Esophagus squamous epithelium (tissue), 5 donors: Measurements from ENCODE around the gene NAXE. TPM values are rescaled to one million over a fixed set of nuclear protein-coding genes. Genes with fewer than 3 reads are reported as not detected.
"Not testable (repeated sequence)": the region's sequence is repeated elsewhere in the genome, so short reads cannot be mapped to it uniquely, and the experiment has no call there.

Experiments
- DNase-seq: peaks from one replicate; lab custom pipeline; 2025; lab: John Stamatoyannopoulos, UW
- H3K27ac ChIP-seq, 4 donors: fragments of 200-600 bp; sonication (generic); one replicate each; pipeline ENCODE4 v1.5.1; 2016 to 2019; ENCODE audit warnings: mild to moderate bottlenecking in 1 of 4
- H3K27me3 ChIP-seq, 4 donors: fragments of 200-600 bp; sonication (generic); 1 replicate in 3 of 4; 2 replicates in 1 of 4; pipeline versions ENCODE4 v1.5.1 to v1.6.0; 2017 to 2021; ENCODE audit warnings: antibody characterized with exemption in 1 of 4
- H3K36me3 ChIP-seq, 3 donors: fragments of 200-600 bp; sonication (generic); one replicate each; pipeline ENCODE4 v1.5.1; 2016 to 2019
- H3K4me1 ChIP-seq, 3 donors: fragments of 200-600 bp; sonication (generic); one replicate each; pipeline ENCODE4 v1.5.1; 2017 to 2019
- H3K4me3 ChIP-seq, 4 donors: fragments of 200-600 bp; sonication (generic); 1 replicate in 3 of 4; 2 replicates in 1 of 4; pipeline ENCODE4 v1.5.1; 2016 to 2019; ENCODE audit warnings: mild to moderate bottlenecking in 2 of 4, moderate library complexity in 1 of 4
- H3K9me3 ChIP-seq, 3 donors: fragments of 200-600 bp; sonication (generic); one replicate each; pipeline ENCODE4 v1.5.1; 2016 to 2019
- CTCF ChIP-seq, 6 experiments: fragments of 450-650 bp in 4 of 6; fragments of 200-600 bp in 2 of 6; sonication (generic) in 2 of 6; IDR thresholded peaks; one replicate each; pipeline ENCODE4 v1.5.1; 2016 to 2019; ENCODE audit warnings: antibody characterized with exemption in 6 of 6, mild to moderate bottlenecking in 4 of 6, moderate library complexity in 4 of 6
- POLR2A ChIP-seq, 4 donors: fragments of 450-650 bp; IDR thresholded peaks; one replicate each; pipeline ENCODE4 v1.6.1; 2017; ENCODE audit warnings: antibody characterized with exemption in 4 of 4, mild to moderate bottlenecking in 4 of 4, moderate library complexity in 3 of 4
- WGBS, 2 donors: methylation state at CpG; one replicate each; pipeline ENCODE4 v1.1.5; 2018; 5-methylcytosine and 5-hydroxymethylcytosine counted together
- intact Hi-C: fragments of 100-400 bp; cut with DNase I; formaldehyde crosslinking; loops from one replicate; pipeline ENCODE4 v1.15.0; 2022
- total RNA-seq, 4 donors: library from RNA; depleted of rRNA; stranded (reverse); fragments of >200 nt; gene quantifications; one replicate each; pipeline ENCODE4 v1.1.0, GENCODE V29; 2016
- donor health status: DM: yes; HTN: yes; CAD: no.

Gene NAXE
- total RNA-seq, 4 donors from 2014 or later = 36.5 to 64.4 (median 52.8) TPM

GRCh38 chr1:156627313-156627880 lies 35.8 kb downstream of the NAXE start:
- WGBS, 2 donors = 63 to 67% methylated on average over 2 of the region's 2 CpGs
- no peak for DNase-seq
- intact Hi-C loops = loop anchor here (2.0 kb wide), 1 partner anchor 29 kb away; no protein-coding TSS in a partner anchor
- H3K27me3 ChIP-seq = peaks cover 13 to 100% (median 27%) of the 10 kb centered on the region in 4 donors
- H3K4me3 ChIP-seq = no peak overlapping the region
- no peaks in the 10 kb centered on the region for H3K9me3 ChIP-seq
- TF ChIP-seq POLR2A (IDR thresholded peaks at IDR 0.05) (no peak), CTCF (IDR thresholded peaks at IDR 0.05) (peak; percentile 54 to 75 (median 60))
- H3K27ac ChIP-seq = no peak overlapping the region
- no peaks in the 10 kb centered on the region for H3K36me3 ChIP-seq
- peaks cover 21 to 26% (median 24%) of the 10 kb centered on the region in 3 donors for H3K4me1 ChIP-seq

GRCh38 chr1:156629823-156630449 lies 38.4 kb downstream of the NAXE start:
- no peak for DNase-seq
- H3K4me1 ChIP-seq = peaks cover 8 to 11% (median 10%) of the 10 kb centered on the region in 3 donors
- H3K27me3 ChIP-seq = peaks cover 6 to 100% (median 11%) of the 10 kb centered on the region in 4 donors
- intact Hi-C loops = no loop called here
- no peaks in the 10 kb centered on the region for H3K9me3 ChIP-seq
- 67 to 69% methylated on average over 8 of the region's 8 CpGs for WGBS, 2 donors
- no peak overlapping the region for H3K4me3 ChIP-seq
- no peaks in the 10 kb centered on the region for H3K36me3 ChIP-seq
- TF ChIP-seq POLR2A (IDR thresholded peaks at IDR 0.05) (no peak), CTCF (IDR thresholded peaks at IDR 0.05) (no peak)
- H3K27ac ChIP-seq = no peak overlapping the region

GRCh38 chr1:156631152-156631551 lies 39.6 kb downstream of the NAXE start:
- H3K27ac ChIP-seq, DNase-seq, H3K4me1 ChIP-seq, intact Hi-C loops, H3K4me3 ChIP-seq, H3K9me3 ChIP-seq, H3K36me3 ChIP-seq: not testable (repeated sequence)
- H3K27me3 ChIP-seq = peaks cover 0 to 100% (median 4%) of the 10 kb centered on the region in 4 donors
- 41 to 55% methylated on average over 8 to 9 of the region's 9 CpGs for WGBS, 2 donors

GRCh38 chr1:156632355-156632754 lies 40.8 kb downstream of the NAXE start:
- no peak for TF ChIP-seq CTCF (IDR thresholded peaks at IDR 0.05)
- no peak for TF ChIP-seq POLR2A (IDR thresholded peaks at IDR 0.05)
- no peak overlapping the region for H3K27ac ChIP-seq
- no peaks in the 10 kb centered on the region for H3K4me1 ChIP-seq
- DNase-seq = no peak
- WGBS, 2 donors = 46 to 55% methylated on average over 3 of the region's 3 CpGs
- H3K36me3 ChIP-seq = no peaks in the 10 kb centered on the region
- no peak overlapping the region for H3K4me3 ChIP-seq
- no peaks in the 10 kb centered on the region for H3K9me3 ChIP-seq
- H3K27me3 ChIP-seq = peaks cover 0 to 100% (median 0%) of the 10 kb centered on the region in 4 donors
- intact Hi-C loops = no loop called here

- 22 to 40% methylated on average over 4 of the region's 8 CpGs for WGBS, 2 donors
- peaks cover 11 to 100% (median 28%) of the 10 kb centered on the region in 4 donors for H3K27me3 ChIP-seq
Observed at GRCh38 chr1:156638189-156638985, 46.8 kb downstream of the NAXE start.

More at GRCh38 chr1:156638189-156638985, 46.8 kb downstream of the NAXE start:
- TF ChIP-seq POLR2A (IDR thresholded peaks at IDR 0.05) = no peak
- no peak for TF ChIP-seq CTCF (IDR thresholded peaks at IDR 0.05)
- Histone ChIP-seq H3K4me1 (peaks cover 7 to 15% (median 11%) of the 10 kb centered on the region in 3 donors), H3K9me3 (no peaks in the 10 kb centered on the region), H3K27ac (no peak overlapping the region), H3K4me3 (no peak overlapping the region), H3K36me3 (no peaks in the 10 kb centered on the region)
- no peak for DNase-seq
- intact Hi-C loops = no loop called here
